Stomach (tissue), 9 donors: Measurements from ENCODE around the gene PRSS27. TPM values are rescaled to one million over a fixed set of nuclear protein-coding genes. Genes with fewer than 3 reads are reported as not detected.

Experiments
- DNase-seq, 2 donors: peaks; one replicate each; pipeline versions ENCODE4 v3.0.0 to v3.0.0-alpha.2; 2013 to 2019
- H3K27ac ChIP-seq, 5 donors: fragments of 200-600 bp in 4 of 5; sonication (generic) in 4 of 5; one replicate each; pipeline ENCODE4 v1.5.1; 2013 to 2019; ENCODE audit warnings: mild to moderate bottlenecking in 1 of 5, moderate library complexity in 1 of 5
- H3K27me3 ChIP-seq, 3 donors: fragments of 200-600 bp; sonication (generic); one replicate each; pipeline ENCODE4 v1.5.1; 2017 to 2019; ENCODE audit warnings: mixed run types in 1 of 3
- H3K36me3 ChIP-seq, 4 donors: fragments of 200-600 bp; sonication (generic); 1 replicate in 3 of 4; 2 replicates in 1 of 4; pipeline ENCODE4 v1.5.1; 2016 to 2019
- H3K4me1 ChIP-seq, 4 donors: fragments of 200-600 bp; sonication (generic); one replicate each; pipeline ENCODE4 v1.5.1; 2016 to 2019
- H3K4me3 ChIP-seq, 4 donors: fragments of 200-600 bp; sonication (generic) in 3 of 4; one replicate each; pipeline ENCODE4 v1.5.1; 2016 to 2019; ENCODE audit warnings: mild to moderate bottlenecking in 1 of 4
- H3K9me3 ChIP-seq, 4 donors: fragments of 200-600 bp; sonication (generic); one replicate each; pipeline ENCODE4 v1.5.1; 2016 to 2019
- EP300 ChIP-seq: sonication (generic); formaldehyde crosslinking; IDR thresholded peaks from one replicate; pipeline ENCODE4 v1.6.1; 2017; ENCODE audit warnings: antibody characterized with exemption
- POLR2A ChIP-seq, 4 donors: fragments of 450-650 bp; IDR thresholded peaks; one replicate each; pipeline ENCODE4 v1.6.1; 2016; ENCODE audit warnings: antibody characterized with exemption in 4 of 4, control low read depth in 2 of 4, mild to moderate bottlenecking in 1 of 4, moderate library complexity in 1 of 4
- POLR2AphosphoS5 ChIP-seq, 3 donors: sonication (generic); formaldehyde crosslinking; IDR thresholded peaks; one replicate each; pipeline ENCODE4 v1.6.1; 2016; ENCODE audit warnings: antibody characterized with exemption in 3 of 3
- WGBS, 5 donors: extraction: QIAGEN DNeasy Blood & Tissue Kit in 3 of 5; methylation state at CpG; one replicate each; pipeline versions ENCODE4 v1.1.5 to v1.1.7; 2013 to 2018; 5-methylcytosine and 5-hydroxymethylcytosine counted together
- intact Hi-C: fragments of 100-400 bp; cut with DNase I; formaldehyde crosslinking; loops from one replicate; pipeline ENCODE4 v1.15.1; 2023; ENCODE audit warnings: low total_unique reads
- polyA plus RNA-seq, 3 donors: library from polyadenylated mRNA; stranded (reverse); fragments of 200-250 nt; gene quantifications; one replicate each; pipeline ENCODE4 v1.2.3, GENCODE V29; 2013
- total RNA-seq, 5 donors: library from RNA; depleted of rRNA; stranded (reverse); fragments of >200 nt; gene quantifications; one replicate each; pipeline versions ENCODE4 v1.1.0 to v1.2.3, GENCODE V29; 2014 to 2016
- TF ChIP-seq, protein P1 (sequence below), 7 experiments: fragments of 450-650 bp in 4 of 7; fragments of 200-600 bp in 3 of 7; sonication (generic) in 3 of 7; IDR thresholded peaks; one replicate each; pipeline ENCODE4 v1.5.1; 2016 to 2019; ENCODE audit warnings: antibody characterized with exemption in 7 of 7, control low read depth in 2 of 7, mild to moderate bottlenecking in 1 of 7
- donor health status: healthy with polysubstance abuse.
- donor health status: Bipolar disorder and iron deficiency.
- donor health status: healthy.

The PRSS27 gene
- total and polyA plus RNA-seq, 8 donors: 0.50 to 74.4 (median 0.66) TPM; not detected in 4

DNA sequence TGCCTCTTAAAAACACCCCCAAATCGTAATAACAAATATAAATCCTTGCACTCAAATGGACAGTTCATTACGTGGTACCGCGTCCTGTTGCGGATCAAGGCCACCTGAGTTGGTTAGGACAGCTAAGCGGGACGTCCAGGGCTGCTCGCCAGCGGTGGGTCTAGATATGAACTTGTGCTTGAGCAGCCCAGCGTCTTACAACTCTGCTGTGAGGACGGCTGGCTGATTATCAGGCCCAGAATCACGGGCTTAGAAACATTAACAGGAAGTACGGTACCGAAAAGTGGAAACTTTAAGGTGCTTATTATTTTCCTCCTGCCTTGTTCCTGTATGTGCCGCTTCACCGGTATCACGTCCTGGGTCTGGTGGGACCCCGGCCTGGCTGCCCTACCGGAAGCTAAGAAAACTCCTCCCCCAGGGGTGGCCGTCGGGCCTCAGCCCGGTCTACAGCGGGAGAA, 31.6 kb upstream of the PRSS27 start:
- H3K27ac ChIP-seq: peak overlapping the region; percentile 98 to 100 (median 100)
- H3K4me3 ChIP-seq: peak overlapping the region; percentile 79 to 96 (median 90)
- intact Hi-C loops: no loop called here
- TF ChIP-seq, protein P1, sequence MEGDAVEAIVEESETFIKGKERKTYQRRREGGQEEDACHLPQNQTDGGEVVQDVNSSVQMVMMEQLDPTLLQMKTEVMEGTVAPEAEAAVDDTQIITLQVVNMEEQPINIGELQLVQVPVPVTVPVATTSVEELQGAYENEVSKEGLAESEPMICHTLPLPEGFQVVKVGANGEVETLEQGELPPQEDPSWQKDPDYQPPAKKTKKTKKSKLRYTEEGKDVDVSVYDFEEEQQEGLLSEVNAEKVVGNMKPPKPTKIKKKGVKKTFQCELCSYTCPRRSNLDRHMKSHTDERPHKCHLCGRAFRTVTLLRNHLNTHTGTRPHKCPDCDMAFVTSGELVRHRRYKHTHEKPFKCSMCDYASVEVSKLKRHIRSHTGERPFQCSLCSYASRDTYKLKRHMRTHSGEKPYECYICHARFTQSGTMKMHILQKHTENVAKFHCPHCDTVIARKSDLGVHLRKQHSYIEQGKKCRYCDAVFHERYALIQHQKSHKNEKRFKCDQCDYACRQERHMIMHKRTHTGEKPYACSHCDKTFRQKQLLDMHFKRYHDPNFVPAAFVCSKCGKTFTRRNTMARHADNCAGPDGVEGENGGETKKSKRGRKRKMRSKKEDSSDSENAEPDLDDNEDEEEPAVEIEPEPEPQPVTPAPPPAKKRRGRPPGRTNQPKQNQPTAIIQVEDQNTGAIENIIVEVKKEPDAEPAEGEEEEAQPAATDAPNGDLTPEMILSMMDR (IDR thresholded peaks at IDR 0.05): no peak
- no peak for TF ChIP-seq EP300
- no peak for TF ChIP-seq POLR2A (IDR thresholded peaks at IDR 0.05)
- TF ChIP-seq POLR2AphosphoS5 (IDR thresholded peaks at IDR 0.05): no peak
- 52 to 63% (median 56%) methylated on average over 22 to 23 of the region's 23 CpGs for WGBS, 5 donors
- no peak for DNase-seq
- no peaks in the 10 kb centered on the region for H3K27me3 ChIP-seq
- H3K9me3 ChIP-seq: no peaks in the 10 kb centered on the region
- peaks cover 36 to 45% (median 40%) of the 10 kb centered on the region in 4 donors for H3K4me1 ChIP-seq
- peaks cover 0 to 7% (median 3%) of the 10 kb centered on the region in 4 donors for H3K36me3 ChIP-seq

DNA sequence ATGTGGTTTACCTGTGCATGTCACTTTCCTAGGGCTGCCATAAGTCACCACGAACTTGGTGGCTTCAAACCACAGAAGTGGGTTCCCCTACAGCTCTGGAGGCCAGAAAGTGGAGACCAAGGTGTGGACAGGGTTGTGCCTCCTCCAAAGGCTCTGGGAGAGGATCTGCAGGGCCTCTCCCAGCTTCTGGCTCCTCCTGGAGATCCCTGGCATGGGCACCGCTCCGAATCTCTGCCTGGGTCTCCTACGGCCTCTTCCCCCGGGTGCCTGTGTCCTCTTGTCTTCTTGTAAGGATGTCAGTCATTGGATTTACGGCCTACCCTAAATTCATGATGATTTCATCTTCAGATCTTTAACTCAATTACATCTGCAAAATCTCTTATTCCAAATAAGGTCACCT, 29.9 kb upstream of the PRSS27 start:
- Histone ChIP-seq H3K4me1 (peaks cover 19 to 29% (median 23%) of the 10 kb centered on the region in 4 donors), H3K27me3 (no peaks in the 10 kb centered on the region), H3K36me3 (no peaks in the 10 kb centered on the region), H3K4me3 (no peak overlapping the region), H3K9me3 (no peaks in the 10 kb centered on the region), H3K27ac (no peak overlapping the region)
- no peak for DNase-seq
- intact Hi-C loops: no loop called here
- TF ChIP-seq POLR2AphosphoS5 (IDR thresholded peaks at IDR 0.05) (no peak), EP300 (no peak), POLR2A (IDR thresholded peaks at IDR 0.05) (no peak)
- TF ChIP-seq, protein P1 (IDR thresholded peaks at IDR 0.05): no peak
- 92 to 99% (median 95%) methylated on average over 6 of the region's 6 CpGs for WGBS, 5 donors

DNA sequence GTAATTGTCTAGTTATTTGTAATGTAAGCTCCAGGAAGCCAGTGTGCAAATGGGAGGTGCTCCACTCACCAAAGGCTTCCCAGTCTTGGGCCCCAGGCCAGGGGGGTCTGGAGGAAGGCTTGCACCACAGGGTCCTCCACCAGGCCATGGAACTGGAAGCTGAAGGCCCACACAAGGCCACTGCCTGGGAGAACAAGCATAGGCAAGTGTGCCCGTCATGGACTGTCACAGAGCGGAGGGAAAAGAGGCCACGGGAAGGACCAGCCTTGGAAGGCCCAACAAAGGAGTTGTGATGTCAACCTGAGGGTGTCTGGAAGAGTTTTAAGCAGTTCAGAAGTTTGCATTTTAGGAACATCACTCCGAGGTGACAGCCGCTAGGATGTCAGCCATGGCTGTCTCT, 29.5 kb upstream of the PRSS27 start:
- Histone ChIP-seq H3K27me3 (no peaks in the 10 kb centered on the region), H3K9me3 (no peaks in the 10 kb centered on the region), H3K27ac (no peak overlapping the region), H3K36me3 (no peaks in the 10 kb centered on the region), H3K4me3 (no peak overlapping the region), H3K4me1 (peaks cover 14 to 24% (median 18%) of the 10 kb centered on the region in 4 donors)
- TF ChIP-seq, protein P1 (IDR thresholded peaks at IDR 0.05): no peak
- TF ChIP-seq POLR2A (IDR thresholded peaks at IDR 0.05) (no peak), POLR2AphosphoS5 (IDR thresholded peaks at IDR 0.05) (no peak), EP300 (no peak)
- no peak for DNase-seq
- WGBS, 5 donors: 90 to 98% (median 97%) methylated on average over 5 of the region's 5 CpGs
- intact Hi-C loops: no loop called here

DNA sequence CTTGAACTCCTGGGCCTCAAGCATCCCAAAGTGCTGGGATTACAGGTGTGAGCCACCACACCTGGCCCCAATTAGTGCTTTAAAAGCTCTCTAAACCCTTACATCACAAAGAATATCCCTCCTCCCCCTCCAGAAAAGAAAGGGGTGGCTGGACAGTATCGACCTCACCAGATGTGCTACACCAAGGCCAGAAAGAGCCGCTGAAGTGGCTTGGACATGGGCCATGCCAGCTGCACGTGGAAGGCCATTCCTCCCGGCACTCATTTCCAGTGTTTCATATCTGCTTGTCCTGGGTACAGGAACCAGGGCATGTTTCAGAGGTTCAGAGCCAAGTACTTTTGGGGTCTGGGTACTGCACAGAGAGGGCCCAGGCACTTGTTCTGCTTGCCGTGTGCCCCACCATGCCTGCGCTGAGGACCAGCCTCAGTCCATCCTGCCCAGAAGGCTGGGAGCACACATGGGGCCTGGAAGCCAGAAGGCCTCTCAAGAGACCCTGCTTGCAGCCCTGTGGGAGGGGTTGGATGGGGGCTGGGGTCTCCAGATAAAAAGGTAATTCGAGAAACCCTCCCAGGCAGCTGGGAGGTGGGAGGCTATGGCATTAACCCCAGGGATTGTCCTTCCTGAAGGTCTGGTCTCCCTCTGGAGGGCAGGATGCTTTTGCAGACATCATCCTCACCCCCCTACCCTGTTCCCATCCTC, 28.9 kb upstream of the PRSS27 start:
- H3K27ac ChIP-seq: no peak overlapping the region
- WGBS, 5 donors: 81 to 91% (median 83%) methylated on average over 7 of the region's 7 CpGs
- H3K9me3 ChIP-seq: no peaks in the 10 kb centered on the region
- H3K4me1 ChIP-seq: peaks cover 9 to 18% (median 13%) of the 10 kb centered on the region in 4 donors
- no peaks in the 10 kb centered on the region for H3K27me3 ChIP-seq
- peak in 1 of 2 donors; percentile 1 for DNase-seq
- no peak overlapping the region for H3K4me3 ChIP-seq
- H3K36me3 ChIP-seq: no peaks in the 10 kb centered on the region
- TF ChIP-seq EP300: no peak
- TF ChIP-seq POLR2AphosphoS5 (IDR thresholded peaks at IDR 0.05): no peak
- TF ChIP-seq POLR2A (IDR thresholded peaks at IDR 0.05): no peak
- TF ChIP-seq, protein P1 (IDR thresholded peaks at IDR 0.05): no peak
- intact Hi-C loops: no loop called here
